Peyer's patch (tissue), 4 donors: Measurements from ENCODE around the gene EN1. TPM values are rescaled to one million over a fixed set of nuclear protein-coding genes. Genes with fewer than 3 reads are reported as not detected.
A peak's percentile ranks its signal among the peaks of the same experiment; 100 is the strongest.

ENCODE experiments used
- DNase-seq, 3 donors: peaks; one replicate each; pipeline ENCODE4 v3.0.0-alpha.2; 2017 to 2019
- H3K27ac ChIP-seq, 4 donors: fragments of 200-600 bp; sonication (generic); one replicate each; pipeline ENCODE4 v1.5.1; 2016 to 2019
- H3K27me3 ChIP-seq, 2 donors: fragments of 200-600 bp; sonication (generic); one replicate each; pipeline ENCODE4 v1.5.1; 2019
- H3K36me3 ChIP-seq, 3 donors: fragments of 200-600 bp; sonication (generic); one replicate each; pipeline ENCODE4 v1.5.1; 2016 to 2019
- H3K4me1 ChIP-seq, 4 donors: fragments of 200-600 bp; sonication (generic); one replicate each; pipeline ENCODE4 v1.5.1; 2016 to 2019
- H3K4me3 ChIP-seq, 4 donors: fragments of 200-600 bp; sonication (generic); 1 replicate in 3 of 4; 2 replicates in 1 of 4; pipeline ENCODE4 v1.5.1; 2016 to 2019; ENCODE audit warnings: mild to moderate bottlenecking in 1 of 4
- H3K9me3 ChIP-seq, 4 donors: fragments of 200-600 bp; sonication (generic); one replicate each; pipeline ENCODE4 v1.5.1; 2016 to 2019; ENCODE audit warnings: mild to moderate bottlenecking in 1 of 4
- POLR2A ChIP-seq, 2 donors: fragments of 450-650 bp; IDR thresholded peaks; one replicate each; pipeline ENCODE4 v1.5.1; 2017; ENCODE audit warnings: antibody characterized with exemption in 2 of 2, mild to moderate bottlenecking in 2 of 2, moderate library complexity in 2 of 2
- total RNA-seq, 4 donors: library from RNA; depleted of rRNA; stranded (reverse); fragments of >200 nt; gene quantifications; one replicate each; pipeline ENCODE4 v1.1.0, GENCODE V29; 2016
- TF ChIP-seq, protein P1 (sequence below), 6 experiments: fragments of 450-650 bp in 4 of 6; fragments of 200-600 bp in 2 of 6; sonication (generic) in 1 of 6; IDR thresholded peaks; one replicate each; pipeline ENCODE4 v1.5.1; 2017 to 2019; ENCODE audit warnings: antibody characterized with exemption in 6 of 6, mild to moderate bottlenecking in 3 of 6, moderate library complexity in 1 of 6

EN1 gene
- total RNA-seq, 4 donors from 2014 or later: not detected

DNA sequence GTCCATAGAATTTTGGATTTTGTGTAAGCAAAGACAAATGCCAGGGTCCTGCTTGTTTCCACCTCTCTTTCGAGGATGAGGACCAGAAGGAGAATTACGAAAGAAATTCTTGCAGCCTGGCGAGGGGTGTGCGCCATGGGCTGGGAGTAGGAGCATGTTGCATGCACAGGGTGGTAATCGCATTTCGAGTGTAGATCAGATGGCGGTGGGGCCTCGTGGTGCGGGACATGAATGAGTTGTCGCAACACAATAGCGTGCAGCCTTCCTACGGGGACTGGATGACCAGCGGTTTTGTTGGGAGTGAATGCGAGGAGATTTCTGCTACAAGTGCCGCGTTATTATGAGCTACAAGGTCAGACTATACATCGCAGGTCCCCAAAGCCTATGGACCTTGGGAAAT lies 4.2 kb upstream of the EN1 start:
- DNase-seq: peak in 1 of 3 donors; percentile 21
- no peak overlapping the region for H3K4me3 ChIP-seq
- TF ChIP-seq, protein P1, sequence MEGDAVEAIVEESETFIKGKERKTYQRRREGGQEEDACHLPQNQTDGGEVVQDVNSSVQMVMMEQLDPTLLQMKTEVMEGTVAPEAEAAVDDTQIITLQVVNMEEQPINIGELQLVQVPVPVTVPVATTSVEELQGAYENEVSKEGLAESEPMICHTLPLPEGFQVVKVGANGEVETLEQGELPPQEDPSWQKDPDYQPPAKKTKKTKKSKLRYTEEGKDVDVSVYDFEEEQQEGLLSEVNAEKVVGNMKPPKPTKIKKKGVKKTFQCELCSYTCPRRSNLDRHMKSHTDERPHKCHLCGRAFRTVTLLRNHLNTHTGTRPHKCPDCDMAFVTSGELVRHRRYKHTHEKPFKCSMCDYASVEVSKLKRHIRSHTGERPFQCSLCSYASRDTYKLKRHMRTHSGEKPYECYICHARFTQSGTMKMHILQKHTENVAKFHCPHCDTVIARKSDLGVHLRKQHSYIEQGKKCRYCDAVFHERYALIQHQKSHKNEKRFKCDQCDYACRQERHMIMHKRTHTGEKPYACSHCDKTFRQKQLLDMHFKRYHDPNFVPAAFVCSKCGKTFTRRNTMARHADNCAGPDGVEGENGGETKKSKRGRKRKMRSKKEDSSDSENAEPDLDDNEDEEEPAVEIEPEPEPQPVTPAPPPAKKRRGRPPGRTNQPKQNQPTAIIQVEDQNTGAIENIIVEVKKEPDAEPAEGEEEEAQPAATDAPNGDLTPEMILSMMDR (IDR thresholded peaks at IDR 0.05): no peak
- no peak for TF ChIP-seq POLR2A (IDR thresholded peaks at IDR 0.05)

DNA sequence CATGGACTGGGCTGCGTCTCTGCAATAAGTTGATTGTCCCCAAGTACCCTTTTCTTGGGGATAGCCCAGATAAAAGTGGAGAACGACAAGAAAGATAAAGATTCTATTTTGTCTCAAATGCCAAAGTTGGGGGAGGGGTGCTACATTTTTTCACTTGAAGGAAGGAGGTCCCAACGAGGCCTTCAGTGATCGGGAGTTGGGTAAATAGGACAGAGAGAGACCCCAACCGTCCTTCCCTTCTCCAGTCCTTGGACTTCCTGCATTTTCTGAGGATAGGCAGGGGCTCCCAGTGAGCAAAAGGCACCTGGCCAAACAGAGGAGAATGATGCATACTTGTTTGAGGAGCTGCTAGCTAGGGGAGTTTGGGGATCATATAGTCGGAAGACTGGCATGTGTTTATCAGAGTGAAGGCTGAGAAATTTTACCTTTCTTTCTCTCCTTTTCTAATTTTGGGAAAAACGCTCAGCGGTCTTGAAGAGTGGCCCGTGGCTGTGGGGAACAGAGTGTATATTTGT lies 3.5 kb upstream of the EN1 start:
- no peaks in the 10 kb centered on the region for H3K36me3 ChIP-seq
- H3K27me3 ChIP-seq: peaks cover 0 to 73% of the 10 kb centered on the region in 2 donors
- no peaks in the 10 kb centered on the region for H3K9me3 ChIP-seq
- peaks cover 0 to 37% (median 8%) of the 10 kb centered on the region in 4 donors for H3K4me1 ChIP-seq
- TF ChIP-seq, protein P1 (IDR thresholded peaks at IDR 0.05): no peak
- no peak for TF ChIP-seq POLR2A (IDR thresholded peaks at IDR 0.05)
- no peak overlapping the region for H3K4me3 ChIP-seq
- H3K27ac ChIP-seq: no peak overlapping the region
- DNase-seq: peak in 1 of 3 donors; percentile 7

More for the DNA sequence above, 4.2 kb upstream of the EN1 start:
- H3K27me3 ChIP-seq: peaks cover 0 to 77% of the 10 kb centered on the region in 2 donors
- H3K27ac ChIP-seq: no peak overlapping the region
- no peaks in the 10 kb centered on the region for H3K36me3 ChIP-seq
- peaks cover 0 to 39% (median 9%) of the 10 kb centered on the region in 4 donors for H3K4me1 ChIP-seq
- H3K9me3 ChIP-seq: no peaks in the 10 kb centered on the region

DNA sequence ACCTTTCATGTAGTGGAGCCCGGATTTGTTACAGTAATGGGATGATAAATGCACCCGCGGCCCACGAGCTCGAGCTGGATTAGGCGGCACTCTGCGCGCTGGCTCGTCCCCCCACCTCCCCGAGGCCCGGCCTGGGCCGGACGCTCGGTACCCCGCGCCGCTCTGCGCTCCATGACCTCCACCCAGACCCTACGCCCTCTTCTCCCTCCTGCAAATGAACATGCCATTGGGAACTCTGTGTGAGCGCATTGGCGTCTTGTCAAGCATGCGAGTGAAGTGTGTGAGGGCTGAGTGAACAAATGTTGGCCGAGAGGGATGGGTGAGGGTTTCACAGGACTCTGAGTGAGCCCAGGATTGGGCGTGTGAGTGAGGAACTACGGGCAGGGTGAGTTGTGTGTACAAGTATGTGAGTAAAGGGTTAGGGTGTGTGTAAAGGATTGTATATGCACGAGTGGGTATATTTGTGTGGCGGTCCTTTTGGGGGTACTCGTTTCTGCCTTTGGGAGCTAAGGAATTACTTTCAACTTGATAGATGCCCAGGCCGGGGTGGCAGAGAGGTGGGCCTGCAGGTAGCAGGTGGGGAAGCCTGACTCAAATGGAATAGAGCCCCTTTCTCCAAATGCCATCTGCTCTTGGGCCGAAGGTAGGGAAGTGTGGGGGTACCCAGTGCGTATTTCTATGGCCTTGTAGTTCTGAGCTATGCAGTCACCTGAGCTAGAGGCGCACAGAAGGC lies 2.9 kb upstream of the EN1 start:
- H3K4me3 ChIP-seq: no peak overlapping the region

DNA sequence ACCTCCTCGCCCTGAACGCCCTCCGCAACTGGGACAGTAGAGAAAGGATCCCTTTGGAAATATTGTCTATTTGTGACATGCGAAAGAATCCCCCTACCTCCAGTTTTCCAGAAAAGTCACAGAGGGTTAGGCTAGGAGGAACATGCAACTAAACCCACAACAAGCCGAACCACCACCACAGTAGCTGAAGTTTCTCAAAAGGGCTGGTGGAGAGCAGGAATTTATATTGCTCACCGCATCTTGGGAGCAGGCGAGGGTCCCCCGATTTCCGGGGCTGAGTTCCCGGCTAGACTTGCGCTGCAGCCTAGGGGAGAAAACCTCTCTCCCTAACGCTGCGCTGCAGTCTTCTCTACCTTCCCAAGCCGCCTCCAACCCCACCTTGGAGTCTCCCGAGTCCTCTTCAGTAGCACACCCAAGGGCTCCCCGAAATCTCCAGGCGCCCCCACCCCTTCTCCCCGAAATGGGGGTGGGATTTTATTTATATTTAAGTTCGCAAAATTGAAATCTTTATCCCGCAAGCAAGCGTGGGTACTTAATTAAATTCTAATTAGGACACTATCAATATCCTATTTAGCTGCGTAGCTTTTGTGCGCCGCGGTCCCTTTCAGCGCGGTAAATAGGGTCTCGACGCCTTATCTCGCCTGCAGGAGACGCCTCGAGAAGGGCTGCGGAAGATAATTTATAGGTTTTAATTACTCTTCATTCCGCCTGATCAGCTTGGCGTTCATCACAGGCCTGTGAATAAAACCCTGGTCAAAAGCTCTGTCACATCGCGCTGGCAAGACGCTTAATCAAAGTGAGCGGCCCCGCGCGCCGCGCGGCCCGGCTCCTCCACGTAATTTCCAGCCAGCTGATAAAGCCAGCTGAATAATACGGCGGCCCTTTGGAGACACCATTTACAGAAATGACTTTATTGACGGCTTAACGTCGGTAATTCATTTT lies 2.0 kb upstream of the EN1 start:
- DNase-seq: peak in 1 of 3 donors; percentile 11
- Histone ChIP-seq H3K36me3 (no peaks in the 10 kb centered on the region), H3K27ac (no peak overlapping the region), H3K4me1 (peaks cover 0 to 30% (median 3%) of the 10 kb centered on the region in 4 donors), H3K4me3 (no peak overlapping the region), H3K9me3 (no peaks in the 10 kb centered on the region), H3K27me3 (peaks cover 0 to 74% of the 10 kb centered on the region in 2 donors)
- TF ChIP-seq, protein P1 (IDR thresholded peaks at IDR 0.05): no peak
- no peak for TF ChIP-seq POLR2A (IDR thresholded peaks at IDR 0.05)

More for the DNA sequence above, 2.9 kb upstream of the EN1 start:
- peaks cover 0 to 34% (median 4%) of the 10 kb centered on the region in 4 donors for H3K4me1 ChIP-seq
- no peak overlapping the region for H3K27ac ChIP-seq
- peak in 1 of 3 donors; percentile 18 for DNase-seq
- no peaks in the 10 kb centered on the region for H3K36me3 ChIP-seq
- no peaks in the 10 kb centered on the region for H3K9me3 ChIP-seq
- no peak for TF ChIP-seq POLR2A (IDR thresholded peaks at IDR 0.05)
- TF ChIP-seq, protein P1 (IDR thresholded peaks at IDR 0.05): no peak
- H3K27me3 ChIP-seq: peaks cover 0 to 74% of the 10 kb centered on the region in 2 donors

DNA sequence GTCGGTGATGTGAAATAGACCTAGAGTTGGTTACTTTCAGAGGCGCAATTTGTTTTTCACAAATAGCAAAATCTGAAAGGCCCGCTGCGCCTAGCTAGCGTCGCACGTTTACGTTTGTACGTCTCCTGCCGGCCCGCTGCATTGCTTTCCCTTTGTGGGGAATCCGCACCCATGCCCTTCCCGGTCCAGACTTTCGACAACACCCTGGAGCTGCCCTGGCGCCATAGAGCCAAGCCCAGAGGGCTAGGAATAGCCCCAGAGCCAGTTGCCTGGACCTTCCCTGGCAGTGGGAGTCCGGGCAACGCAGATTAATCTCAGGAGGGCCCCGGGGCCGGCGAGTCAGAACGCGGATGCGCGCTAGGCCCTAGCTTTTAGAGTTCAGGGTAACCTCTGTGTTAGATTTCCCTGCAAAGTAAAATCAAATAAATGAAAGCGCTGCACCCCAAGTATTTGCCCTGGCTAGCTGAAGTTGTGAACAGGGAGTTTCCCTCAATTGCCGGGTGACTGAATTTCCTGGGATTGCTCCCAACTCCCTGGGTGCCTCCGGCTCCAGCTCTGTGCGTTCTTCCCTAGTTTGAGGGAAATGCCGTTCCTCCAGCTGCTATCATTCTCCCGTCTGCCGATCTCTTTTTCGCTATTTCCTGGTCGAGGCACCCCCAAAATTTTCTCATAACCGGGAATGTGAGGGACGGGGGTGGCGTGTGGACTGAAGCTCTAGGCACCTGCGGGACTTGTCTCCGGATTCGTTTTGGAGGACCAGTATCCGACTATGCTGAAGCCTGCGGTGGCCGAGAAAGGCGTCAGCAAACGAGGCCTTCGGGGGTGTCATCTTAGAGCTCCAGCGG lies 1.2 kb upstream of the EN1 start:
- Histone ChIP-seq H3K4me3 (no peak overlapping the region), H3K27me3 (peaks cover 0 to 77% of the 10 kb centered on the region in 2 donors), H3K27ac (no peak overlapping the region), H3K4me1 (peaks cover 0 to 30% (median 3%) of the 10 kb centered on the region in 4 donors), H3K9me3 (no peaks in the 10 kb centered on the region), H3K36me3 (no peaks in the 10 kb centered on the region)
- DNase-seq: peak in 2 of 3 donors; percentile 9 to 26
- TF ChIP-seq, protein P1 (IDR thresholded peaks at IDR 0.05): no peak
- TF ChIP-seq POLR2A (IDR thresholded peaks at IDR 0.05): no peak
